H9 (cell line): ENCODE results near the gene GBP5. TPM values are rescaled to one million over a fixed set of nuclear protein-coding genes. Genes with fewer than 3 reads are reported as not detected.

Experiments used
- DNase-seq: peaks from one replicate; pipeline ENCODE4 v3.0.0-alpha.2; 2017
- H2AFZ ChIP-seq: one replicate; pipeline ENCODE4 v1.6.1; 2013; ENCODE audit warnings: mild to moderate bottlenecking, low read length, control low read depth, moderate library complexity
- H2AK5ac ChIP-seq: 2 replicates; pipeline ENCODE4 v1.6.1; 2013; ENCODE audit warnings: low read length, control low read depth, mixed read lengths; ENCODE audit not compliant: insufficient read length
- H2BK120ac ChIP-seq: one replicate; pipeline ENCODE4 v1.6.1; 2013; ENCODE audit warnings: low read depth, mild to moderate bottlenecking, low read length, control low read depth, inconsistent platforms; ENCODE audit not compliant: poor library complexity, severe bottlenecking
- H2BK12ac ChIP-seq: 2 replicates; pipeline ENCODE4 v1.6.1; 2013; ENCODE audit warnings: low read length, control low read depth, mixed read lengths, low read depth; ENCODE audit not compliant: insufficient read length
- H2BK15ac ChIP-seq: 2 replicates; pipeline ENCODE4 v1.6.1; 2013; ENCODE audit warnings: low read depth, low read length, control low read depth
- H2BK20ac ChIP-seq: one replicate; pipeline ENCODE4 v1.6.1; 2013; ENCODE audit warnings: low read depth, mild to moderate bottlenecking, low read length, control low read depth, inconsistent platforms; ENCODE audit not compliant: poor library complexity, severe bottlenecking
- H2BK5ac ChIP-seq: 2 replicates; pipeline ENCODE4 v1.6.1; 2013; ENCODE audit warnings: low read length, control low read depth, mixed read lengths; ENCODE audit not compliant: insufficient read length
- H3K14ac ChIP-seq: 2 replicates; pipeline ENCODE4 v1.6.1; 2013; ENCODE audit warnings: low read length, control low read depth; ENCODE audit not compliant: insufficient read depth
- H3K18ac ChIP-seq: 2 replicates; pipeline ENCODE4 v1.6.1; 2013; ENCODE audit warnings: low read depth, mild to moderate bottlenecking, mixed read lengths, low read length, control low read depth; ENCODE audit not compliant: insufficient read length
- H3K23ac ChIP-seq: 2 replicates; pipeline ENCODE4 v1.6.1; 2013; ENCODE audit warnings: low read length, control low read depth, mixed read lengths, low read depth; ENCODE audit not compliant: insufficient read length
- H3K23me2 ChIP-seq: 2 replicates; pipeline ENCODE4 v1.6.1; 2013; ENCODE audit warnings: low read depth, mild to moderate bottlenecking, mixed read lengths, low read length, control low read depth; ENCODE audit not compliant: insufficient read length, poor library complexity, severe bottlenecking
- H3K27ac ChIP-seq: 2 replicates; pipeline ENCODE4 v1.5.1; 2013; ENCODE audit warnings: low read length, control low read depth, mixed read lengths, low read depth; ENCODE audit not compliant: insufficient read length
- H3K27me3 ChIP-seq: 2 replicates; pipeline ENCODE4 v1.6.1; 2013; ENCODE audit warnings: low read length, control low read depth, inconsistent platforms; ENCODE audit not compliant: insufficient read depth
- H3K4ac ChIP-seq: 2 replicates; pipeline ENCODE4 v1.6.1; 2013; ENCODE audit warnings: low read depth, mild to moderate bottlenecking, control low read depth, inconsistent platforms, low read length, moderate library complexity
- H3K4me1 ChIP-seq: 2 replicates; pipeline ENCODE4 v1.6.1; 2013; ENCODE audit warnings: low read length, control low read depth, inconsistent platforms; ENCODE audit not compliant: insufficient read depth
- H3K4me2 ChIP-seq: 2 replicates; pipeline ENCODE4 v1.6.1; 2013; ENCODE audit warnings: low read length, control low read depth, mixed read lengths; ENCODE audit not compliant: insufficient read length, insufficient read depth
- H3K56ac ChIP-seq: 2 replicates; pipeline ENCODE4 v1.6.1; 2013; ENCODE audit warnings: low read depth, mild to moderate bottlenecking, mixed read lengths, low read length, control low read depth; ENCODE audit not compliant: insufficient read length
- H3K79me1 ChIP-seq: 2 replicates; pipeline ENCODE4 v1.6.1; 2013; ENCODE audit warnings: low read depth, mild to moderate bottlenecking, moderate library complexity, low read length, control low read depth, inconsistent platforms; ENCODE audit not compliant: insufficient read depth, poor library complexity, severe bottlenecking
- H3K79me2 ChIP-seq: 2 replicates; pipeline ENCODE4 v1.6.1; 2013; ENCODE audit warnings: low read length, control low read depth, inconsistent platforms; ENCODE audit not compliant: insufficient read depth
- H3K9ac ChIP-seq: 2 replicates; pipeline ENCODE4 v1.6.1; 2013; ENCODE audit warnings: low read length, control low read depth, mixed read lengths; ENCODE audit not compliant: insufficient read length; ENCODE audit errors: extremely low read depth
- H3K9me3 ChIP-seq: one replicate; pipeline ENCODE4 v1.6.1; 2013; ENCODE audit warnings: low read depth, low read length, inconsistent platforms; ENCODE audit not compliant: control insufficient read depth
- H3T11ph ChIP-seq: one replicate; pipeline ENCODE4 v1.6.1; 2013; ENCODE audit warnings: mild to moderate bottlenecking, low read length, control low read depth, inconsistent platforms
- H4K20me1 ChIP-seq: one replicate; pipeline ENCODE4 v1.6.1; 2013; ENCODE audit not compliant: control insufficient read depth, insufficient read length, insufficient read depth
- H4K5ac ChIP-seq: 2 replicates; pipeline ENCODE4 v1.6.1; 2013; ENCODE audit warnings: low read depth, mild to moderate bottlenecking, mixed read lengths, low read length, control low read depth; ENCODE audit not compliant: insufficient read length
- H4K8ac ChIP-seq: replicated peaks from 2 replicates; pipeline ENCODE4 v1.6.1; 2013; ENCODE audit warnings: low read length, control low read depth, mixed read lengths, low read depth; ENCODE audit not compliant: insufficient read length
- H4K91ac ChIP-seq: 2 replicates; pipeline ENCODE4 v1.6.1; 2013; ENCODE audit warnings: low read depth, mild to moderate bottlenecking, moderate library complexity, mixed read lengths, low read length, control low read depth; ENCODE audit not compliant: insufficient read length
- H3K27ac Mint-ChIP-seq, 3 experiments: 2 replicates in 2 of 3; 3 replicates in 1 of 3; pipeline ENCODE4 v1.8.0; 2020 to 2021; ENCODE audit warnings: mixed read lengths in 3 of 3, mild to moderate bottlenecking in 1 of 3, moderate library complexity in 1 of 3
- H3K27me3 Mint-ChIP-seq: 2 replicates; pipeline ENCODE4 v1.8.0; 2021; ENCODE audit warnings: low read depth, mild to moderate bottlenecking, moderate library complexity, mixed read lengths
- H3K36me3 Mint-ChIP-seq, 3 experiments: 2 replicates in 2 of 3; 3 replicates in 1 of 3; pipeline ENCODE4 v1.8.0; 2020 to 2021; ENCODE audit warnings: low read depth in 3 of 3, mixed read lengths in 3 of 3; ENCODE audit not compliant: insufficient read depth in 1 of 3
- H3K4me1 Mint-ChIP-seq, 2 experiments: 2 replicates each; pipeline ENCODE4 v1.8.0; 2020; ENCODE audit warnings: mixed read lengths in 2 of 2
- H3K4me3 Mint-ChIP-seq, 2 experiments: 2 replicates in 1 of 2; 3 replicates in 1 of 2; pipeline ENCODE4 v1.8.0; 2020 to 2021; ENCODE audit warnings: mild to moderate bottlenecking in 2 of 2, mixed read lengths in 2 of 2, moderate library complexity in 1 of 2
- H3K9me3 Mint-ChIP-seq, 2 experiments: 2 replicates in 1 of 2; 3 replicates in 1 of 2; pipeline ENCODE4 v1.8.0; 2020; ENCODE audit warnings: mild to moderate bottlenecking in 2 of 2, mixed read lengths in 2 of 2, moderate library complexity in 1 of 2
- CTCF ChIP-seq: fragments of 200-600 bp; sonication (generic); conservative IDR thresholded peaks from 3 replicates; pipeline ENCODE4 v1.8.0; 2021; ENCODE audit warnings: antibody characterized with exemption, mild to moderate bottlenecking
- WGBS: extraction: QIAGEN DNeasy Blood & Tissue Kit; methylation state at CpG from one replicate; pipeline ENCODE4 v1.1.7; 2013; ENCODE audit warnings: missing lambda C conversion rate, low lambda C conversion rate, mixed read lengths; ENCODE audit not compliant: insufficient read length; ENCODE audit errors: extremely low coverage; 5-methylcytosine and 5-hydroxymethylcytosine counted together
- total RNA-seq: library from RNA; stranded (reverse); gene quantifications from 2 replicates; pipeline ENCODE4 v1.2.1, GENCODE V29; 2021

GBP5 gene
- total RNA-seq, 1 experiment from 2014 or later, result not detected

GRCh38 chr1:89322402-89322801 is 49.7 kb upstream of the GBP5 start:
- no CpG with 5 or more reads among the region's 1 CpG for WGBS
- H2BK20ac ChIP-seq, result no peak overlapping the region
- peak overlapping the region; percentile 70 for H2BK12ac ChIP-seq
- H3K56ac ChIP-seq, result no peak overlapping the region
- no peak for TF ChIP-seq CTCF
- no peak overlapping the region for H4K5ac ChIP-seq
- H3K27me3 Mint-ChIP-seq, result peaks cover 2% of the 10 kb centered on the region; the same call in 1 of the 2 replicates
- no peaks in the 10 kb centered on the region for H3K4me1 ChIP-seq
- no peak overlapping the region for H3K27ac ChIP-seq
- H3K79me1 ChIP-seq, result no peaks in the 10 kb centered on the region
- H4K20me1 ChIP-seq, result no peaks in the 10 kb centered on the region
- H4K91ac ChIP-seq, result no peak overlapping the region
- H3K27ac Mint-ChIP-seq, result no peak overlapping the region
- no peak overlapping the region for H4K8ac ChIP-seq
- no peak overlapping the region for H3K18ac ChIP-seq
- H3K27me3 ChIP-seq, result no peaks in the 10 kb centered on the region
- H2BK15ac ChIP-seq, result no peak overlapping the region
- H3K9me3 Mint-ChIP-seq, result peaks cover 32 to 47% of the 10 kb centered on the region in 2 experiments
- H3K4me2 ChIP-seq, result no peak overlapping the region
- H2AFZ ChIP-seq, result no peak overlapping the region
- H2BK120ac ChIP-seq, result no peak overlapping the region
- H3K36me3 Mint-ChIP-seq, result peaks cover 3 to 34% (median 14%) of the 10 kb centered on the region in 3 experiments; a peak in 5 of 7 replicates
- no peaks in the 10 kb centered on the region for H3K79me2 ChIP-seq
- H2BK5ac ChIP-seq, result no peak overlapping the region
- H2AK5ac ChIP-seq, result no peak overlapping the region
- H3K4me3 Mint-ChIP-seq, result no peak overlapping the region
- H3K23ac ChIP-seq, result no peak overlapping the region
- no peaks in the 10 kb centered on the region for H3K9me3 ChIP-seq
- H3K9ac ChIP-seq, result no peak overlapping the region
- no peak overlapping the region for H3K14ac ChIP-seq
- no peak overlapping the region for H3T11ph ChIP-seq
- H3K23me2 ChIP-seq, result no peaks in the 10 kb centered on the region
- no peak overlapping the region for H3K4ac ChIP-seq
- H3K4me1 Mint-ChIP-seq, result peaks cover 14 to 22% of the 10 kb centered on the region in 2 experiments; a peak in 3 of 4 replicates
- DNase-seq, result no peak
